NCI-H128 (cell line): ENCODE results near the gene DDX39A.
A peak's percentile ranks its signal among the peaks of the same experiment; 100 is the strongest.
"Not testable (repeated sequence)": the region's sequence is repeated elsewhere in the genome, so short reads cannot be mapped to it uniquely, and the experiment has no call there.

Experiments used
- DNase-seq: peaks from one replicate; lab custom pipeline; 2025; ENCODE audit not compliant: unreplicated experiment; lab: John Stamatoyannopoulos, UW

Gene DDX39A

DNA sequence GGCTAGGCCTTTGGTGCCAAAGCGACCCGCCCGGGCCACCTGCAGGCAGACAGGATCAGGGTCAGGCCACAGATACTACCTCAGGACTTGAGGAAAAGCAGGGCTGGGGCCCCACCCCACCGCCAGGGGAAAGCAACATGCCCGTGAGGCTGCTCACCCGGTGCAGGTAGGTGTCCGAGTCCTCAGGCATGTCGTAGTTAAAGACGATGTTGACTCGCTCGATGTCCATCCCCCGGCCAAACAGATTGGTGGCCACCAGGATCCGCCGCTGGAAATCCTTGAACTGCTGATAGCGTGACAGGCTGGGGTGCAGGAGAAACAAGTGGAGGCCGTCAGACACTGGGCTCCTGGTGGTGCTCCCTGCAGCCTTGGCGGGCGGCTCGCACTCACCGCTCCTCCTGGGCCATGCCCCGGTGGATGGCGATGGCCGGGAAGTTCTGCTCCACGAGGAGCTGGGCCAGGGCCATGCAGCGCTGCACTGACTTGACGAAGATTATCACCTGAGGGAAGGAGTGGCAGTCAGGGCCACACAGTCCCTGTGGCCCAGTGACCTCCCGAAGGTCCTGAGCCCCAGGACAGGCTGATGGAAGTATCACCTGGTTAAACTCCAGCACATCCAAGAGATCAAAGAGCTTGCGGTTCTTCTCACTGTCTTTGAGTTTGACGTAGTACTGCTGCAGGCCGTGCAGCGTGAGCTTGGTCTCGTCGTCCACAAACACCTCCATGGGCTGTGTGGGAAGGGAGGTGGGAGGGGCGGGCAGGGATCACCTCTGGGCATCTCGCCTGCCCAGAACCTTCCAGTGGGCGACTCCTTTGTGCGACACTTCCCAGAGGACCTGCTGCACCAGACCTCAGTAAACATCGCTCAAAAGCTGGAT lies 9.8 kb downstream of the DDX39A start:
- DNase-seq = no peak

DNA sequence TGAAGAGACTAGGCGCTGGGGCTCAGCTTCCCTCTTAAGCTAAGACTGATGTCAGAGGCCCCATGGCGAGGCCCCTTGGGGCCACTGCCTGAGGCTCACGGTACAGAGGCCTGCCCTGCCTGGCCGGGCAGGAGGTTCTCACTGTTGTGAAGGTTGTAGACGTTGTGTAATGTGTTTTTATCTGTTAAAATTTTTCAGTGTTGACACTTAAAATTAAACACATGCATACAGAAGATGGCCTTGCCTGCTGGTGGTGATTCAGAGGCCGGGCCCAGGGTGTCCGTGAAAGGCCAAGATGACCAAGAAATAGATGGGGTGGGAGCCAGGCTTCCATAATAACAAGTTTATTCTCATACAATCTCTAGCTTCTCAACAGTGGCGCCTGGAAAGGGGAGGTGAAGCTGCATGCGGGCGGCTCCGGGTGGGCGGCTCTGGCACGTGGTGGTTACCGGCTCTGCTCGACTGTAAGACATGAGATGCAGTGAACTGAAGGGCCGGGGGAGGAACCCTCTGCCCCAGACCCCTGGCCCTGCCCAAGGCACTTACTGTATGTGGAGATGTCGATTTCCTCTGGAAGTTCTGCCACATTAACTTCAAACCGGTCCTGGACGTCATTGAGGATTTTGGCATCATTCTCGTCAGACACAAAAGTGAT lies 10.5 kb downstream of the DDX39A start:
- DNase-seq = no peak

DNA sequence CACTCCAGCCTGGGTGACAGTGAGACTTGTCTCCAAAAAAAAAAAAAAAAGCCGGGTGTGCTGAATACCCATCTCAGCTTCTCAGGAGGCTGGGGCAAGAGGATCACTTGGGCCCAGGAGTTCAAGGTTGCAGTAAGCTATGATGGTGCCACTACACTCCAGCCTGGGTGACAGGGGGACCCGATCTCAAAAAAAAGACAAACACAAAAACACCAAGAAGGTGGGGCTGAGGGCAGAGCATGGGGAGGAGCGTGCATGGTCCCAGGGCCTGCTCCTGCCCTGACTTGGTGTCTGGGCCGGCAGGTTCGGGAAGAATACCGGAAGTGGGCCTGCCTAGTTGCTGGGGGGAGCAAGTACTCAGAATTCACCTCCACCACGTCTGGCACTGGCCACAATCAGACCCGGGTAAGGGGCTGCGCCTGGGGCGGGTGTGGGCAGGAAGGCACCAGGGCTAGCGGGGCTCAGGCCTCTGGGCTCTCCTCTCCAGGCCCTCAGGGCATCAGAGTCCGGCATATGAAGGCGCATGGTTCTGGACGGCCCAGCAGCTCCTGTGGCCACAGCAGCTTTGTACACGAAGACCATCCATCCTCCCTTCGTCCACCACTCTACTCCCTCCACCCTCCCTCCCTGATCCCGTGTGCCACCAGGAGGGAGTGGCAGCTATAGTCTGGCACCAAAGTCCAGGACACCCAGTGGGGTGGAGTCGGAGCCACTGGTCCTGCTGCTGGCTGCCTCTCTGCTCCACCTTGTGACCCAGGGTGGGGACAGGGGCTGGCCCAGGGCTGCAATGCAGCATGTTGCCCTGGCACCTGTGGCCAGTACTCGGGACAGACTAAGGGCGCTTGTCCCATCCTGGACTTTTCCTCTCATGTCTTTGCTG lies 11.3 kb downstream of the DDX39A start:
- no peak for DNase-seq

DNA sequence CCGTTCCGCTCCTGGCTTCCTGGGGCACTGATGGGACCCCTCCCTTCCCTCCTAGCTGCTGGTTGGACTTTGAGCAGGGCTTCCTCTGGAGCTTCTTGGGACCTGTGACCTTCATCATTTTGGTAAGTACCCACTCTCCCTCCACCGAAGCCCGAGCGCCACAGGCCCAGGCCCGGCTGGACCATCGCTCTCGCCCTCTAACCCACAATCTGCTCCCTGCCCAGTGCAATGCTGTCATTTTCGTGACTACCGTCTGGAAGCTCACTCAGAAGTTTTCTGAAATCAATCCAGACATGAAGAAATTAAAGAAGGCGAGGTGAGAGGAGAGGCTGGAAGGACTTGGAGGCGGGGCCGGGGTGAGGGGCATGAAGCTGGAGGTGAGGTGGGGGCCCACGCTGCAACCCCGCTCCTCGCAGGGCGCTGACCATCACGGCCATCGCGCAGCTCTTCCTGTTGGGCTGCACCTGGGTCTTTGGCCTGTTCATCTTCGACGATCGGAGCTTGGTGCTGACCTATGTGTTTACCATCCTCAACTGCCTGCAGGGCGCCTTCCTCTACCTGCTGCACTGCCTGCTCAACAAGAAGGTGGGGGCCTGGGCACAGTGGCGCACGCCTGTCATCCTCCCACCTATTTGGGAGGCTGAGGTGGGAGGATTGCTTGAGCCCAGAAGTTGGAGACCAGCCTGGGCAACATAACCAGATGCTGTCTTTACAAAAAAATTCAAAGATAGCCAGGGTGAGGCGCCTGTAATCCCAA lies 12.3 kb downstream of the DDX39A start:
- DNase-seq = no peak

DNA sequence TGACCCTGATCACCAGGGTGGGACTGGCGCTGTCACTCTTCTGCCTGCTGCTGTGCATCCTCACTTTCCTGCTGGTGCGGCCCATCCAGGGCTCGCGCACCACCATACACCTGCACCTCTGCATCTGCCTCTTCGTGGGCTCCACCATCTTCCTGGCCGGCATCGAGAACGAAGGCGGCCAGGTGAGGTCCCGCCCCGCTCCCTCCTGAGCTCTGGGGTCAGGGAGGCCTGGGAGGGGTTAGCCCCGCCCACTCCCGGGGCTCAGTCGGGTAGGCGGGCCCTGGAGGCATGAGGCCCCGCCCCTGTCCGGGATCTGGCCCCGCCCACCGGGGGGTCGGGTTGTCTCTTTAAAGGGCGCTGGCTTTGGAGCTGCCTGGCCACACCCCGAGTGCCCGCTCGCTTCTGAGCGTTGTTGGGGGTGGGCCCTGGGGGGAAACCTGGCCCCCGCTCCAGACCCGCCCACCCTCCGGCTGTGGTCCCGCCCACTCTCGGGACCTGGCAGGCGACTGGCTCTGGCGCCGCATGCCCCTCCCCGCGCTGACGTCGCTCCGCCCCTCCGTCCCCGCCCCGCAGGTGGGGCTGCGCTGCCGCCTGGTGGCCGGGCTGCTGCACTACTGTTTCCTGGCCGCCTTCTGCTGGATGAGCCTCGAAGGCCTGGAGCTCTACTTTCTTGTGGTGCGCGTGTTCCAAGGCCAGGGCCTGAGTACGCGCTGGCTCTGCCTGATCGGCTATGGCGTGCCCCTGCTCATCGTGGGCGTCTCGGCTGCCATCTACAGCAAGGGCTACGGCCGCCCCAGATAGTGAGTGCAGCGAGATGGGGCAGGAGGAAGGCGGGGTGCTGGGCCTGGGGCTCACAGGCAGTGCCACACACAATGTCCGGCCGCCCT lies 13.1 kb downstream of the DDX39A start:
- peak; percentile 13 for DNase-seq

DNA sequence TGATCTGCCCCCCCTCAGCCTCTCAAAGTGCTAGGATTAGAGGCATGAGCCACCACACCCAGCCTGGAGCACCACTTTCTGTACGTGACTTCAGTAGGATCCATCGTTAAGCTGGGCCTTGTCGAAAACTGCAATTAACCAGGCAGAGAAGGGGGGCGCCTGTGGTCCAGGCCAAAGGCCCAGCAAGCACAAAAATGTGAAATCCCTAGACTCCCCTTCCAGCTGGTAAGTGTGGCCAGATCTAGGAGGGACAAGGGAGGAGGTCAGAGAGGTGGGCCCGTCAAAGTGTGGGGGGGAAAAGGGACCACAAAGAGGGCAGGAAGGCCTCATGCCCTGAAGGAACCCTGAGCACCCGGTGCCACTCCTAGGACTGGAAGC lies 13.8 kb downstream of the DDX39A start:
- DNase-seq = no peak

DNA sequence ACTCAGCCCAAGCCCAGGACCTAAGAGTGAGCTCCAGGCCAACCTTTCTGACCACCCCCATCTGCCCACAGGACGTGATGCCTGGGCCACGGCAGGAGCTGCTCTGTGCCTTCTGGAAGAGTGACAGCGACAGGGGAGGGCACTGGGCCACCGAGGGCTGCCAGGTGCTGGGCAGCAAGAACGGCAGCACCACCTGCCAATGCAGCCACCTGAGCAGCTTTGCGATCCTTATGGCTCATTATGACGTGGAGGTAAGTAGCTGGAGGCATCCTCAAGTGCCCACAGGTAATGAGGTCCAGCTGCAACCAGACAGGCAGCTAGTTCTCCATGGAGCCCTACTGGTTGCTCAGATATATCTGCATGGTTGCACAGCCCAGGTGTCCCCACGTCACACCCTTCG lies 14.8 kb downstream of the DDX39A start:
- peak; percentile 19 for DNase-seq

DNA sequence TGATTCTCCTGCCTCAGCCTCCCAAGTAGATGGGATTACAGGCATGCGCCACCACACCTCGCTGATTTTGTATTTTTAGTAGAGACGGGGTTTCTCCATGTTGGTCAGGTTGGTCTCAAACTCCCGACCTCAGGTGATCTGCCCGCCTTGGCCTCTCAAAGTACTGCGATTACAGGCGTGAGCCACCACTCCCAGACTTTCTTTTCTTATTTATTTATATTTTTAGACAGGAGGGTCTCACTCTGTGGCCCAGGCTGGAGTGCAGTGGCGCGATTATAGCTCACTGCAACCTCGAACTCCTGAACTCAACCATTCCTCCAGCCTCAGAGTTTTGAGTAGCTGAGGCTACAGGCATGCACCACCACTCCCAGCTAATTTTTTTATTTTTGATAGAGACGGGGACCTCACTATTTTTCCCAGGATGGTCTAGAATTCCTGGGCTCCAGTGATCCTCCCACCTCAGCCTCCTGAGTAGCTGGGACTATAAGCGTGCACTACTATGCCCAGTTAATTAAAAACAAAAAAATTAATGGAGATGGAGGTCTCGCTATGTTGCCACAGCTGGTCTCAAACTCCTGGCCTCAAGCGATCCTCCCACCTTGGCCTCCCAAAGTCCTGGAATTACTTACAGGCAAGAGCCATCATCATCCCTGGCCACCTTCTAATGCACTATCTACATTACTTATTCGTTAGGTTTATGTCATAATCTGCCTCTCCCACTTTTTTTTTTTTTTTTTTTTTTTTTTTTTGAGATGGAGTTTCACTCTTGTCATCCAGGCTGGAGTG lies 15.8 kb downstream of the DDX39A start:
- not testable (repeated sequence) for DNase-seq

DNA sequence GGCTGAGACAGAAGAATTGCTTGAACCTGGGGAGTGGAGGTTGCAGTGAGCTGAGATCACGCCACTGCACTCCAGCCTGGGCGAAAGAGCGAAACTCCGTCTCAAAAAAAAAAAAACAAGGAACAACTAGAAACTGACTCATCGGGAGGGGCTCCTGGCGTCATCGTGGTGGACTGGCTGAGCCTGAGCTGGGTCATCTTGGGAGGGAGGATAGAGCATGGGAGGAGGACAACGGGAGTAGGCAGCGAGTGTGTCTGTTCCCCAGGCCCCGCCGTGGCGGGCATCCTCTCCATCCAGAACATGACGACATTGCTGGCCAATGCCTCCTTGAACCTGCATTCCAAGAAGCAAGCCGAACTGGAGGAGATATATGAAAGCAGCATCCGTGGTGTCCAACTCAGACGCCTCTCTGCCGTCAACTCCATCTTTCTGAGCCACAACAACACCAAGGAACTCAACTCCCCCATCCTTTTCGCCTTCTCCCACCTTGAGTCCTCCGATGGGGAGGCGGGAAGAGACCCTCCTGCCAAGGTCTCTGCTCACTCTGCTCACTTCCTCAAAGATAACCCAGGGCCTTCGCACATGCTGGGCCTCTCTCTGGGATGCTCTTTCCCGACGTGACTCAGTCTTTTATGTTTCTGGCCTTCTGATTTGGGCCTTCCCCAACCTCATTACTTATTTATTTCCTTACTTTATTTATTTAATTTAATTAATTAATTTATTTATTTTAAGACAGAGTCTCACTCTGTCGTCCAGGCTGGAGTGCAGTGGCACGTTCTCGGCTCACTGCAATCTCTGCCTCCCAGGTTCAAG lies 16.6 kb downstream of the DDX39A start:
- DNase-seq = no peak

DNA sequence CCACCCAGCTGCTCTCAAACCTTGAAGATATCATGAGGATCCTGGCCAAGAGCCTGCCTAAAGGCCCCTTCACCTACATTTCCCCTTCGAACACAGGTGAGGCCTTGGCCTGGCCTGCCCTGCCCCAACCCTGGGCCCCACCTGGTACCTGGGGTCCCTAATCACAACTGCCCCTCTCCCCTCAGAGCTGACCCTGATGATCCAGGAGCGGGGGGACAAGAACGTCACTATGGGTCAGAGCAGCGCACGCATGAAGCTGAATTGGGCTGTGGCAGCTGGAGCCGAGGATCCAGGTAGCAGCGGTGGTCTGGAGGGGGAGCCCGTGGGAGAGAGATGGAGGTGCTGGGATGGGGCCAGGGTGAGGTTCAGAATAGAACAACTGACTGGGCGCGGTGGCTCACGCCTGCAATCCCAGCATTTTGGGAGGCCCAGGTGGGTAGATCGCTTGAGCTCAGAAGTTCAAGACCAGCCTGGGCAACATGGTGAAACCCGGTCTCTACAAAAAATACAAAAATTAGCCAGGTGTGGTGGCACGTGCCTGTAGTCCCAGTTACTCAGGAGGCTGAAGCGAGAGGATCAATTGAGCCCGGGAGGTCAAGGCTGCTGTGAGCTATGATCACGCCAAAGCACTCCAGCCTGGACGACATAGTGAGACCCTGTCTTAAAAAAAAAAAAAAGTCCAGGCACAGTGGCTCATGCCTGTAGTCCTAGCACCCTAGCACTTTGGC lies 17.5 kb downstream of the DDX39A start:
- no peak for DNase-seq

DNA sequence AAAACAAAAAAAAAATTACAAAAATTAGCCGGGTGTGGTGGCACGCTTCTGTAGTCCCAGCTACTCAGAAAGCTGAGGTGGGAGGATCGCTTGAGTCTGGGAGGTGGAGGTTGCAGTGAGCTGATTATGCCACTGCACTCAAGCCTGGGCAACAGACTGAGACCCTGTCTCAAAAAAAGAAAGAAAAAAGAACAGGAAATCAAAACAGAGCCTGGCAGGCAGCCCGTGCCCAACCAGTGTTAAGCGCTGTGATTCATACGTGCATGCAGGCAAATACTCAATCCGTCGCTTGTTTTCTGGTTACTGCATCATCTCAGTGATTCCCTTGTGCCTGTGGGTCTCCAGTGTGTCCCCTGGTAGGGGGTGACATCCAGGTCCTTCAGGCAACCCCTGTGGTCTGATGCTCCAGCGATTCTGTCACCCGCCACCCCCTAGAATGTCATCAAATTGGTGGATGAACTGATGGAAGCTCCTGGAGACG lies 18.1 kb downstream of the DDX39A start:
- DNase-seq = no peak

DNA sequence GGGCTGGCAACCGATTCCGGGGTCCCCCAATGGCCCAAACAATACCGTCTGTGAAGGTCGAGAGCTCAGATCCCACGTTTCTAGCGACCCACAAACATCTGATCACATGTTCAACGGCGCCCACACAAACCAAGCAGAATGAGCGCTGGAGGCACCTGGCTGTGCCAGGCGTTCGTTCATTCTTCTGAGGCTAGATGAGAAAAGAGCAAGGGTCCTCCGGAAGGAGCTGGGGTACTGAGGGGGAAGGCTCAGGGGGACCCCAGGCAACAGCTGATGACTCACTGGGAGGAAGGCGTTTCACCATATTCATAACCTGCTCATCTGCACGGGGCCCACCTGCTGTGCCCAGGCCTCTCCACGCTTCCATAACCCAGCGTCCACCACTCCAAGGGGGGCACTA lies 22.0 kb downstream of the DDX39A start:
- not testable (repeated sequence) for DNase-seq

DNA sequence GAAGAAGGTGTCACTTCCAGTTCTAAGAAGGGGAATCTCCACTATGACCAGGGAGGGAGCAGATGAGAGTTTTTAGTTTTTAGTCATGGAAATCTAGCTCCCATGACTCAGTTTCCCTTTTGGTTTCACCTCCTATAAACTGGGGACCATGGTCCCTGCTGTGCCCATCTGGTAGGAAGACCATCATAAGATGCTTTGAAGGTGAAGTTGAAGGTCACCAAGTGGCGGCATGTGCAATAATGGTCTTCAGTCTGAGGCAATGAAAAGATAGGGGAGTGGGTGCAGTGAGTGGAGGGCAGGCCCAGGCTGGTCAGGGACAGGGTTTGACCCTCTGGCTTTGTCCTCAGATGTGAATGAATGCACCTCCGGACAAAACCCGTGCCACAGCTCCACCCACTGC lies 22.4 kb downstream of the DDX39A start:
- DNase-seq = not testable (repeated sequence)

DNA sequence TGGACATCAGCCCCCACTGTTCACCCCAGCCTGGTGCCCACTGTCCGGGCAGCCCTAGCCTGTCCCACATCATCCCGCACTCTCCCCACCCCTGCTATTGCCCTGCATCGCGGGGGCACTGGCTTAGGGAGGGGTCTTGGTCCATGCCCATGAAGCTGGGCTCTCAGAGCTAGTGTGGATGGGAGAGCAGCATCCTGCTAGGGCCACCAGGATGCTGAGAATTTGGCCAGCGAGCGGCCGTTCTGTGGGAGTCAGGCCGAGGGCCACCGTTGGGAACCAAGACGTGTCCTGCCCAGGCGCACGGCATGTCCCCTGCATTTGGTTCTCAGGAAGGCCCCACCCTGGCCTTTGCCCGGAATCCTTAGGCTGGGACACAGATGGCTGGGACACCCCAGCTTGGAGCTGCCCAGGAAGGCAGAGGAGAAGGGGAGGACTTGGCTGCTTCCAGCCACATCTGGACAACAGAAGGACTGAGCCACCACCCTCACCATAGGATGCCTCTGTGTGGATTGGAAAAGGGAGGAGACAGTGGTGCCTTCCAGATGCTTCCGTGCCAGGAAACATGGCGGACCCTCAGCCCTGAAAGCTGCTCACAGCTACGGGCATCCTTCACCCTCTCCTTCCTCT lies 23.3 kb downstream of the DDX39A start:
- no peak for DNase-seq

DNA sequence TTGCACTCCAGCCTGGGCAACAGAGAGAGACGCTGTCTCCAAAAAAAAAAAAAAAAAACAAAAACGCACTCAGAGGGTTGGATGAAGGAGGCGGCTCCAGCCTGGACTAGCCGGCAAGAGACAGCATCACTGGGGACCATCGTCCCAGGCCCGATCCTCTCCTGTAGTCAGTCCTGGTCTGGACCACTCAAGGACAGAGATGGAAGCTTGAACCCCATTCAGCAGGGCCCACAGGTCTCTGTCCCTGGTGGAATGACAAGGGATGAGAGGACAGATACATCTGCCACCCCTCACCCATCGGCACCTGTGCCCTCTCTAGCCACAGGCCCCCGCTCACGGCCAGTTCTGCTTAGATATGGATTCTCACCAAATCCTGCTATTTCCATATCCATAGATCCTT lies 23.9 kb downstream of the DDX39A start:
- no peak for DNase-seq

DNA sequence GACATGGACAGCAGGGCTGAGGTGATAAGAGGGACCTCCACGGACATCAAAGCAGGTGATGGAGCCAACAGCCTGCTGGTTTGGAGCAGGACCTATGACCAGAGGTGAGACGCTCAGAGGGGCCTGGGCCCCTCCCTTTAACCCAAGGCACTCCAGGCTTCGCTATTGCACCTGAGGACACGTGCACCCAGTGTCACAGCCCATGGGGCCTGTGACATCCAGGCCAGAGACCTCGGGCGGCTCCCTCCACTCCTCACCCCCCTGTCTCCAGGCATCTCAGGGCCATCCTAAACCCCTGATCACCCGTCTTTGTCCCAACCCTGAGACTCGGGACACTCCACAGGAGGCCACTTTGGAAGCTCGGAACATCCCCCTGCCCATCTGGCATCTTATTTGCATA lies 25.0 kb downstream of the DDX39A start:
- no peak for DNase-seq

DNA sequence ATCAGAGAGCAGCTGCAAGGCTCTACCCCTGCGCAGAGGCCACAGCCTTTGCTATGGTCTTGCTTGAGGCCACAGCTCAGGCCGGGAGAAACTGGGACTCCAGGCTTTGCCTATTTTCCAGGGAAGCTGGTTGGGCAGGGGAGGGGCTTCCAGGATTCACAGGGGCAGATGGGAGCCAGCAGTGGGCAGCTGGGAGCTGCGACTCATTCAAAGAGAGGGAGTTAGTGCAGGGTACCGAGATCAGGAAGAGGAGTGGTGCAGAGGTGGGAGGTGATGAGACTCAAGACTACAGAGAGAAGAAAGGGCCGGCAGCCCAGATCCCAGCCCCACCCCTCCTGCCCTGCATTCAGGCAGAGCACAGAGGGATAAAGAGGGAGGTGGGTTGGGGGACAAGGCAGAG lies 25.8 kb downstream of the DDX39A start:
- no peak for DNase-seq
